Neural progenitor cell (in vitro differentiated cells): ENCODE data around the gene ATG16L2.

Source experiments
- EZH2 ChIP-seq: fragments of 200-600 bp; sonication (generic); IDR thresholded peaks from 2 replicates; pipeline ENCODE4 v1.6.1; 2017; ENCODE audit warnings: antibody characterized with exemption, mild to moderate bottlenecking, moderate library complexity
- TF ChIP-seq, protein P1 (sequence below): fragments of 200-600 bp; sonication (generic); IDR thresholded peaks from 2 replicates; pipeline ENCODE4 v1.5.1; 2017; ENCODE audit warnings: antibody characterized with exemption, mild to moderate bottlenecking

GRCh38 chr11:72829178-72829577 lies 15.0 kb downstream of the ATG16L2 start:
- TF ChIP-seq, protein P1, sequence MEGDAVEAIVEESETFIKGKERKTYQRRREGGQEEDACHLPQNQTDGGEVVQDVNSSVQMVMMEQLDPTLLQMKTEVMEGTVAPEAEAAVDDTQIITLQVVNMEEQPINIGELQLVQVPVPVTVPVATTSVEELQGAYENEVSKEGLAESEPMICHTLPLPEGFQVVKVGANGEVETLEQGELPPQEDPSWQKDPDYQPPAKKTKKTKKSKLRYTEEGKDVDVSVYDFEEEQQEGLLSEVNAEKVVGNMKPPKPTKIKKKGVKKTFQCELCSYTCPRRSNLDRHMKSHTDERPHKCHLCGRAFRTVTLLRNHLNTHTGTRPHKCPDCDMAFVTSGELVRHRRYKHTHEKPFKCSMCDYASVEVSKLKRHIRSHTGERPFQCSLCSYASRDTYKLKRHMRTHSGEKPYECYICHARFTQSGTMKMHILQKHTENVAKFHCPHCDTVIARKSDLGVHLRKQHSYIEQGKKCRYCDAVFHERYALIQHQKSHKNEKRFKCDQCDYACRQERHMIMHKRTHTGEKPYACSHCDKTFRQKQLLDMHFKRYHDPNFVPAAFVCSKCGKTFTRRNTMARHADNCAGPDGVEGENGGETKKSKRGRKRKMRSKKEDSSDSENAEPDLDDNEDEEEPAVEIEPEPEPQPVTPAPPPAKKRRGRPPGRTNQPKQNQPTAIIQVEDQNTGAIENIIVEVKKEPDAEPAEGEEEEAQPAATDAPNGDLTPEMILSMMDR: no peak
- no peak for TF ChIP-seq EZH2
